ENCODE results near the gene TMEM92.
"Not testable (repeated sequence)": the region's sequence is repeated elsewhere in the genome, so short reads cannot be mapped to it uniquely, and the experiment has no call there.

The TMEM92 gene

GRCh38 chr17:50276588-50277356 is 2.5 kb downstream of the TMEM92 start:
- DNase-seq, result no peak

- DNase-seq, result no peak
These were observed 3.1 kb downstream of the TMEM92 start for GRCh38 chr17:50277357-50277754.

GRCh38 chr17:50278526-50279180 is 4.4 kb downstream of the TMEM92 start:
- DNase-seq, result no peak

- DNase-seq, result no peak
These were observed 4.9 kb downstream of the TMEM92 start for GRCh38 chr17:50279181-50279526.

- no peak for DNase-seq
These were observed 5.4 kb downstream of the TMEM92 start for GRCh38 chr17:50279639-50280038.

- DNase-seq, result no peak
These were observed 5.8 kb downstream of the TMEM92 start for GRCh38 chr17:50280068-50280467.

- DNase-seq, result no peak
These were observed 6.7 kb downstream of the TMEM92 start for GRCh38 chr17:50280801-50281441.

GRCh38 chr17:50281739-50282401 is 7.6 kb downstream of the TMEM92 start:
- no peak for DNase-seq

GRCh38 chr17:50283246-50283645 is 9.0 kb downstream of the TMEM92 start:
- DNase-seq, result no peak

- no peak for DNase-seq
These were observed 9.4 kb downstream of the TMEM92 start for GRCh38 chr17:50283714-50284113.

- DNase-seq, result no peak
These were observed 11.7 kb downstream of the TMEM92 start for GRCh38 chr17:50285941-50286340.

- not testable (repeated sequence) for DNase-seq
These were observed 13.0 kb downstream of the TMEM92 start for GRCh38 chr17:50287302-50287701.

GRCh38 chr17:50288306-50288705 is 14.0 kb downstream of the TMEM92 start:
- DNase-seq, result no peak

- DNase-seq, result no peak
These were observed 15.0 kb downstream of the TMEM92 start for GRCh38 chr17:50289278-50289677.

- DNase-seq, result peak; percentile 75
These were observed 15.9 kb downstream of the TMEM92 start for GRCh38 chr17:50289991-50290702.

GRCh38 chr17:50290933-50291332 is 16.7 kb downstream of the TMEM92 start:
- DNase-seq, result no peak

- no peak for DNase-seq
These were observed 18.2 kb downstream of the TMEM92 start for GRCh38 chr17:50292465-50292864.

- no peak for DNase-seq
These were observed 20.8 kb downstream of the TMEM92 start for GRCh38 chr17:50295021-50295420.

- DNase-seq, result peak; percentile 83
These were observed 23.2 kb downstream of the TMEM92 start for GRCh38 chr17:50297407-50297865.

GRCh38 chr17:50298018-50298417 is 23.8 kb downstream of the TMEM92 start:
- no peak for DNase-seq

GRCh38 chr17:50299776-50300175 is 25.5 kb downstream of the TMEM92 start:
- DNase-seq, result no peak

- not testable (repeated sequence) for DNase-seq
These were observed 26.6 kb downstream of the TMEM92 start for GRCh38 chr17:50300824-50301223.
